GM12865 (cell line): Measurements from ENCODE around the gene ARHGAP24.
A peak's percentile ranks its signal among the peaks of the same experiment; 100 is the strongest.

Experiments
- DNase-seq: peaks from one replicate; pipeline ENCODE4 v3.0.0; 2010; ENCODE audit warnings: low read depth
- H3K4me3 ChIP-seq: 2 replicates; pipeline ENCODE4 v1.5.1; 2011; ENCODE audit warnings: mild to moderate bottlenecking, low read depth, low read length, control low read depth
- CTCF ChIP-seq: IDR thresholded peaks from 2 replicates; pipeline ENCODE4 v1.5.1; 2011; ENCODE audit warnings: low read length, control low read depth, low read depth, inconsistent platforms; ENCODE audit not compliant: insufficient read depth; ENCODE audit errors: missing control alignments

Gene ARHGAP24

GRCh38 chr4:85703096-85703495 is 228.1 kb downstream of the ARHGAP24 start:
- no peak for TF ChIP-seq CTCF
- DNase-seq: no peak
- no peak overlapping the region for H3K4me3 ChIP-seq

- DNase-seq: peak; percentile 64
- no peak overlapping the region for H3K4me3 ChIP-seq
- no peak for TF ChIP-seq CTCF
Measured at GRCh38 chr4:85707611-85708010, 232.7 kb downstream of the ARHGAP24 start.

GRCh38 chr4:85708468-85708867 is 233.5 kb downstream of the ARHGAP24 start:
- H3K4me3 ChIP-seq: no peak overlapping the region
- TF ChIP-seq CTCF: no peak
- no peak for DNase-seq

- DNase-seq: no peak
- no peak for TF ChIP-seq CTCF
- H3K4me3 ChIP-seq: no peak overlapping the region
Measured at GRCh38 chr4:85713005-85713404, 238.1 kb downstream of the ARHGAP24 start.

- DNase-seq: no peak
- TF ChIP-seq CTCF: no peak
- H3K4me3 ChIP-seq: no peak overlapping the region
Measured at GRCh38 chr4:85715991-85716737, 241.2 kb downstream of the ARHGAP24 start.

GRCh38 chr4:85717351-85717750 is 242.4 kb downstream of the ARHGAP24 start:
- DNase-seq: no peak
- no peak for TF ChIP-seq CTCF
- H3K4me3 ChIP-seq: no peak overlapping the region

GRCh38 chr4:85717847-85718246 is 242.9 kb downstream of the ARHGAP24 start:
- no peak overlapping the region for H3K4me3 ChIP-seq
- DNase-seq: no peak
- no peak for TF ChIP-seq CTCF
